Measurements from ENCODE around the gene HCFC1.
A peak's percentile ranks its signal among the peaks of the same experiment; 100 is the strongest.

HCFC1 gene

DNA sequence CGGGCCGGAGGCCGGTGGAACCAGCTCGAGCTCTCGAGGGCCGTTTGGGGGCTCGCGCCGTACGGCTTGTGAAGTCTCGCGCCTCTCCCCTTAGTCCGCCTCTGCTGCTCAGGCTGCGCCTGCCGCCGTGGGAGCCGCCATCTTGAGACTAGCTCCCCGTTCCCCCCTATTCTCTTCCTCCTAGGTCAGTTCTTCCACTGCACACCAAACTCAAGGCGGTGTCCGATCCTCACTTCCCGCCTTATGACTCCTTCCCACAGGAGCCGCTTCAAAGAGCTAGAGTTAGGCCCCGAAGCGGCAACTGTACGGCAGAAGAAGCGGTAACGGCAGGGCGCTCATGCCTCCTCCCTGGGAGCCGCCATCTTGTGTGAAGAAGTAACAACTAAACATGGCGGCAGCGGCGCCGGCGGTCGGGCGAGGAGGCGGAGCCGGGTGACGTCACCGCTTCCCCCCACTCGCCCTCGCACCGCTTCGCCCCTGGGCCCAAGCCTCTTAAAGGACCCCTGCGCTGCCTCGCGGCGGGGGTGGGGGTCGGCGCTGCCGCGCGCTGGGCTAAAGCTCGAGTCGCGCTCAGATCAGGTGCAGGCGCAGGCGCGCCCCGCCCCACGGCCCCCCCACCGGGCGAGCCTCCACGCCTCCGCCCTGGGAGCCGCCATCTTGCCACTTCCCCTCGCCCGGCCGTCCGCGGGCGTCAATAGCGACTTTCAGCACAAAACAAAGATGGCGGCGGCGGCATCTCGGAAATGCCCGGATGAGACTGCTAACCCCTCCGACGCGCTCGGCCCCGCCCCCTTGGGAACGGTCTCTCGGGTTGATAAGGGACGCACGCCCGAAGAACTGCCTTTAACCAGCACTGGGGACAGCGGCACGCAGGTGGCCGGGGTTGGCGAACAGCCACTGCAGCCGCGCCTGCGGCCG lies at the start of gene HCFC1:
Gene HCFC1, minus strand, starts transcription at position 369 of the 918 bp plus-strand sequence. CDS start 978 bp downstream, outside the sequence.
- DNase-seq = peak; percentile 89

DNA sequence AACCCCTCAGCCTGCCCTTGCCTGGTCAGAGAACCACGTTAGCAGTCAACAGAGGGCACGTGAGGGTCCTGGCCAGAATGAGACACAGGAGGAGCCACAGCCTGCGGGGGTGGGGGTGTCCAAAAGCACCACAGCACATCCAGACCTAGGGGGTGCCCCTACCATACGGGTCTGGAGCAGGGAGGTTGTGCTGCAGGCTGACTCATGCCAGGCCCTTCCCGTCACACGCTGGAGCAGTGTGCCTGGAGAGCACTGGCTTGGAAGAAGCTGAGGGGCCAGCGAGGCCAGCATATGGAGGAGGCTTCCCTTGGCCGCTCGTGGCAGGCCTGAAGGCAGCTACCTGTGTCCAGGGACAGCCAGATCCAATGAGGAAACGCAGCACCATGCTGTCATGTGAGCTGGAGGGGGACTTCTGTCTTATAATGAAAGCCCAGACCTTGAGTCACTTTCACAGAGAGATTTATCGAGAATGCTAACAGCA lies 49.6 kb upstream of the HCFC1 start:
- DNase-seq = peak; percentile 77

DNA sequence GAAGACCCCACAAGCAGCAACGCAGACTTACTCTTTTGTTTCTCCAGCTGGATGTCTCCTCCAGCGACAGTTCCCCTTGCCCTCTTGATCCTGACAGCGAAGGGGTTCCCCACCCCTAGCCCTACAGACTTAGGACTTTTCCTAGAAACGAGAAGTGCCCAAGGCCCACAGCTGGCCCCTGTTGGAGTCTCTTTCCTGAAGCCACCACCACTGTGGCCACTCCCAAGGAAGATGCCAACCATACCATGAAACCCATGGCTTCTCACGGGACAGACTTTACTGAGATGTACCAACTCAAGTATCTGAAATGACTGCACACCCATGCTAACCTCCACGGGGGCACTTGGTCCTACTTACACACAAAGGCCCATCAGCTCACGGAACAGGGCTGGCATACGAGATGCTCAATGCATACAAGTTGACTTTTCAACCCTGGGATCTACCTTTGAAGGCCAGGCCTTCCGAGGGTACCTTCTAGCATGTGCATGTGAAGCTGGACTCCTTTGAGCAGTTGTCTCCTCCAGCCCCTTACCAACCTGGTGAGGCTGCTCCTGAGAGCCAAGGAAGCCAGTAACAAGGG lies 49.0 kb upstream of the HCFC1 start:
- DNase-seq = peak; percentile 21

DNA sequence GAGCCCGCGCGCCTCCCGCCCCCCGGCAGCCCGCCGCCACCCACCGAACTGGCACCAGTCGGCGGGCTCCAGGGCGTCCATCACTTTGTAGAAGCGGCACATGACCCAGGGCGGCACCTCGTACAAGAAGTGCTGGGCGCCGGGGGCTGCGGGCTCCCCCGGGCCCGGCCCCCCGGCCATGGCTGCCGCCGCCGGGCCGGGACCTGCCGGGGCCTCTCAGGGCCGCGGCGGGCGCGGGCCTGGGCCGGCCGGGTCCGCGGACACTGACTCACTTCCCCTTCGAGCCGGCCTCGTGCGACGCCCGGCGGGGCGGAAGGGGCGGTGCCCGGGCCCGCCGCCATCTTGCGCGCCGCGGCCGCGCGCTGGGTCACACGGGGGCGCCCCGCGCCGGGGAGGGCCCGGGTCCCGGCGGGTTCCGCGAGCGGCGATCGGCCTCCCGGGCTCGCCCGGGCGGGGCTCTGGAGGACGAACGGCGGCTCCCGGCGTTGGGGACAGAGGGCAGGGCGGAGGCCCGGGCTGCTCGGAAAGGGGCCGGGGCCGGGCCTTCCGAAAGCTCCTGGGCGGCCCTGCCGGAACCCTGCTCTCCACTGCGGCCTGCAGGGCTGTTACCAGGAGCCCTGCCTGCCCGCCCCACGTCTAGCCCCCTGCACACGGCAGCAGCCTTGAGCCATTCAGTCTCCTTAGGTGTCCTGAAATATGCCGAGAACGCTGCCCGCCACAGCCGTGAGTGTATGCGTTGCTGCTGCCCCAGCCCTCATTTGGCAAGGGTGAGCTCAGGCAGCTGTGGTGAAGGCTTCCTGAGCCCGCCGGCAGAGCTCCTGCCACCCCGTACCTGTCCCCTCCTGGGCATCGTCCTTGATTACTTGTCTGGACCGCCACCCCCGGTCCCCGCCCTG lies 48.3 kb upstream of the HCFC1 start, which contains the start of gene IRAK1:
Gene IRAK1, minus strand, starts transcription at position 270 of the 896 bp plus-strand sequence. Its CDS starts 90 bp downstream, at position 180.
- DNase-seq = peak; percentile 61

DNA sequence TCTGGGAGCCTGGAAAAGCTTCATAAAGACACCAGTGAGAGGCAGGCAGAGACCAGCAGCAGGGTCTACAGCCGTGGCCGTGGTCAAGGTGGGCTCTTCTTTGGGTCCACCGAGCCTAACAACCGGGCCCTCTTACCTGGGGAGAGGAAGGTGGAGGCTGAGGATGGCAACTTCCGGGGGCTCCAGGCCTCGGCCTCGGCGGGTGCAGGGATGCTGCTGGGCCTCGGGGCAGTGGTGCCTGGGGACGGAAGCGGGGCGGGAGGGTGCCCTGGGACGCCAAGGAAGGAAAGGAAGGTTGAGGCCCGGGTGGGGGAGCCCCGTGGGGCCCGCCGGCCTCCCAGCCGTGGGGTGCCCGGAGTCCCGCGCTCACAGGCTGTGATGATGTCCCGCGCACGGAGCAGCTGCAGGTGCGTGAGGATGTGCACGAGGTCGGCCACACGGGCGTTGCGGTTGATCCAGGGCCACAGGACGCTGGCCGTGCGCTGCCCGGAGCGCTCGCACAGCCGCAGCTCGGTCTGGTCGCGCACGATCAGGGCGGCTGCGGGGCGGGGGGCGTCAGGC lies 47.5 kb upstream of the HCFC1 start:
- DNase-seq = peak; percentile 17

DNA sequence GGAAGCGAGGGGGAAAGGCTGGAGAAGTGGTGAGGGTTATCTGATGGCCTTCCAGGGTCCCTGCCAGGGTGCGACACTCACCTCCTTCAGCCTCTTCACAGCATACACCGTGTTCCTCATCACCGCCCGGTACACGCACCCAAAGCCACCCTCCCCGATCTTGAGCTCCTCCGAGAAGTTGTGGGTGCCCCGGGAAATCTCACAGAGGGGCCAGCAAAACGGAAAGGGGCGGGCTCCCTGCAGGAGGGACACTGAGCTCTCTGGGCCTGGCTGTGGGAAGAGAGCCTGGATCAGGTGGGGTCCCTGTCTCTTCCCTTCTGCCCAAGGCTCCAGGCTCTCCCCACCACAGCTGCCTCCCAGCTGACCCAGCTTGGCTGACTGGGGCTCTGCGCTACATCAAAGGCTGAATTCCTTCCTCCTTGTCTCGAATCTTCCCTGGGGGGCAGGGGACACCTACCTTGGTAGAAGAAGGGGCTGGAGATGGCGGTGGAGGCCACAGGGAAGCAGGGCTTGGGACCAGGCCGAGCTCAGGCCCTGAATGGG lies 47.0 kb upstream of the HCFC1 start:
- no peak for DNase-seq

DNA sequence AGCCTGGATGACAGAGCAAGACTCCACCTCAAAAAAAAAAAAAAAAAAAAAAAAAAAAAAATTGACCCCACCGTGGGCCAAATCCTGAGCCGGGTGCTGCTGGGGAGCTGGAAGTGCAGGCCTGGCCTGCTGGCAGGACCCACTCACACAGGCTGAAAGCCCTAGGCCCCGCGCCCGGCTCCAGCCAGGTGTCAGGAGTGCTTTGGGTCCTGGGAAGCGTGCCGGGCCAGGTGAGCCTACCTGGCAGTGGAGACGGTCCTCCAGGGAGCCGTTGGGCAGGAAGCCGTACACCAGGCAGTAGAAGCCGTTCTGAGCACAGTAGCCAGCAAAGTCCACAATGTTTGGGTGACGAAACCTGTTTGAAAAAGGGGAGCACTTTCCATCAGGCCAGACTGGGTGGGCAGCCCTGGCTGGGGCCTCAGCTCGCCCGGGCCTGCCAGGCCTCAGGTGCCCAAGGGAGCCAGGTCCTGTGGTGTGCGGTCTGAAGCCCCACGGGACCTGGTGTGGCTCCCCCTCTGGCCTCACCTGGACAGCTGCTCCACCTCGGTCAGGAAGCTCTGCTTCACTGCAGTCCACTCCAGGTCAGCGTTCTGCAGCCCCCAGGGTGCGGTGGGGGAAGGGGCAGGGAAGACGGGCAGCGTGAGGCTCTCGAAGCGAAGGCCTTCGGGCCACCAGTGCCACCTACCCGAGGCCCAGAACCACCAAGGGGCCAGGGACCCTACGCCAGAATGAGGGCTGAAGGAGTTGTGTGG lies 46.3 kb upstream of the HCFC1 start:
- DNase-seq = no peak

DNA sequence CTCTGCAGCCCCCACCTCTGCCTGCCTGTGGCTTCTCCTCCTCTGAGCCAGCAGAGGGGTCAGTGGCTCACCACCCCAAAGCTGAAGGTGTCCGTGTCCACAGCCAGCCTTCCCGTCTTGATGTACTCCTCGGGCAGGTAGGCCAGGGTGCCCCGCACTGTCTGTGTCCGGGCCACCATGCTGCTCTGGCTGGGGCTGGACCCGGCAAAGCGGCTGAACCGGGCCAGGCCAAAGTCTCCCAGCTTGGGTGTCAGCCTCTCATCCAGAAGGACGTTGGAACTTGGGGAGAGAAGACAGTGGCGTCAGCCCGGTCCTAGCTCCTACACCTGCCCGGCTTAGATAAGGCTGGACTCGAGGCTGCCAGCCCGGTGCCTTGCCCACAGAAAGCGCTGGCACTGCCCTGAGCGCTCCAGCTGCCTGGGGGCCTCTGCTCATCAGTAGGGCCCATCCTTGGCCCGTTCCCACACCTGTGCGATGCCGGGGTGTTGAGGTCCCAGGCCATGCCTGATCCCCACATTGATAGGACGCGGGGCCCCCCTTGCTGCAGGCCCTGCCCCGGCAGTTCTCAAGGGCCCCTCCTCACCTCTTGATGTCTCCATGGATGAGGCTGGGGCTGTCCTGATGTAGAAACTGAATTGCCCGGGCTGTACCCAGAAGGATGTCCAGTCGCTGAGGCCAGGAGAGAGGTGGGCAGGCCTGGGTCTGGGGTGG lies 44.9 kb upstream of the HCFC1 start:
- DNase-seq = no peak

DNA sequence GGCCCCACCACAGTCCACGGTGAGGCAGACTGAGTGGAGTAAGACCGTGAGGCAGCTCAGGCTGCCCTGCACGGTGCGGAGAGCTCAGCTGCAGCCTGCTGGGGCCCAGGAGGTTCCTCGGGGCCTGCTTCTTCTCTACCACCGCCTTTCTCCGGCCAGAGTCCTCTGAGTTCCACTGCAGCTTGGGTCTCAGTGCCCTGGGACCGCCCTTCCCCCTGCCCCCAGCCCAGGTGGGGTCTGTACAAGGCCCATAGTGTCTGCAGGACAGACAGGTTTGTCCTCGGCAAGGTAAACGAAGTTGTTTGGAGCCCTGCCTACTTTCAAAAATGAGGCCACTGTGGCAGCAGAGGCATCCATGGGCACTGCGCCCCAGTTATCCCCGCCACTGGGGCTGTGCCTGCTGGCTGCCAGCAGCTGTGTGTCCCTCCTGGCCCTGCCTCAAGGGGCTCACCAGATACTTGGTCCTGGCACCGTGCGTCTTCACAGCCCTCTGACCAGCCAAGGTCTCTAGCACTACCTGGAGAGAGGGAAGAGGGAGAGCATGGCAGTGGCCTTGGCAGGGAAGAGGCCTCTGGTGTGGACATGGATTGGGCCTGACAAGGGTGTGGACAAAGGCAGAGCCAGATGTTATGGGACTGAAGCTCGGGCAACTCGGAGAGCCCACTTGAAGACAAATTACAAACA lies 44.1 kb upstream of the HCFC1 start:
- DNase-seq = no peak

DNA sequence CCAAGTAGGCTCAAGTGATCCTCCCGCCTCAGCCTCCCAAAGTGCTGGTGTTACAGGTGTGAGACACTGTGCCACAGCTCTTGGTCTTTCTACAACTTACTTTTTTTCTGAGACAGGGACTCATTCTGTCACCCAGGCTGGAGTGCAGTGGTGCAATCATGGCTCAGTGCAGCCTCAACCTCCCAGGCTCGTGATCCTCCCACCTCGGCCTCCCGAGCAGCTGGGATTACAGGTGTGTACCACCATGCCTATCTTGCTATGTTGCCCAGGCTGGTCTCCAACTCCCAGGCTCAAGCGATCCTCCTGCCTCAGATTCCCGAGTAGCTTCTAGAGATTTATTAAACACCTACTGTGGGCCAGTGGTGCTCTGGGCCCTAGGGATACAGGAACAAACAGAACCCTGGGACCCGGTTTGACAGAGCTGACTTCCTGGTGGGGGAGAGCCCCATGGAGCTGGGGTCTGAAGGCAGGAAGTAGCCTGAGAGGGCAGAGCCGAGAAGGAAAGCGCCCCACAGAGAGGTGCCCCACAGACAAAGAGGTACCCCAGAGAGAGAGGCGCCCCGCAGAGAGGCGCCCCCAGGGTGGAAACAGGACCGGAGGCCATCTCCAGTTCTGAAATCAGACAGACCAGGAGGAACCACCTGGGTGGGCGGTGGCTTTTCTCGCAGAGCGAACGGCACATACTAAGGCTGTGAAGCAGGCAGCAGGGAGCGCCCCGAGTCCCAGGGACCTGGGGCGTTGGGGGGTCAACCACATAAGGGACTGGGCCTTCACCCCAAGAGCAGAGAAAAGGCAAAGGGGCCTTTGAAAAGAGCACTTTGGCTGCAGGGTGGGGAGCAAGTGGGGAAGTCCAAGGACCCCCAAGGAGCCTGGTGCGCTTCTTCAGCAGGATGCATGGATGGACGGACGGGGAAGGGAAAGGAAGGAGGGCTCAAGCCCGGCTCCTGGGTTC lies 43.1 kb upstream of the HCFC1 start:
- no peak for DNase-seq

DNA sequence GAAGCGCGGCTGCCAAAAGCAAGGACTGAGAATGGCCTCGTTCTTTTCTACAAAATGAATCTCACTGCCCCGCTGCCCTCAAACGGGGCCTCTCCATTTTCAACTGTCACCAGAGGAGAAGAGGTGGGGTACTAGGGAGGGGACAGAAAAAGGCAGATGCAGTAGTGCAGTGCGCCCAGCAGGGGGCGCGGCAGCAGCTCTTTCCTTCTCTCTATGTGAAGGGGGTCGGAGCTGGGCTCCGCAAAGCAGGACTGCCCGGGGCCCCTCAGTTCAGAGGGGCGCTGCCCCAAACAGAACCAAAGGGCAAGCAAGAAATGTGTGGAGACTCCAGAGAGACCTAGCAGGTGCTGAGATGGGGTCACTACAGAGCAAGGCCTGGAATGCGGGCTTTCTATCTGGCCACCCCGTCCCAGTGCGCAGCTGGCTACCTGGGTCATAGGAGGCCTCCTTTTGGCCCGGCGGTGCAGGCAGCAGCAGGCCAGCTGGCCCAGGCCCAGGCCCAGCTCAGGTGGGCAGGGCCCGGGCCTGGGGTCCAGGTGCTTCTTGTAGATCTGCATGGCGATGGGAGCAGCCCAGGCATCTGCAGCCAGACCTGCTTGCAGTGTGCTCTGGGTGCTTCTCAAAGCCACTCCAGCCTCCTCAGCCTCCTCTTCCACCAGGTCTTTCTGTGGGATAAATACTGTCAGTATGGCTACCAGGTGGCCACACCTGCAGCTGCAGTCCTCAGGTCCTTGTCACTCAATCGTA lies 42.2 kb upstream of the HCFC1 start:
- DNase-seq = peak; percentile 30

DNA sequence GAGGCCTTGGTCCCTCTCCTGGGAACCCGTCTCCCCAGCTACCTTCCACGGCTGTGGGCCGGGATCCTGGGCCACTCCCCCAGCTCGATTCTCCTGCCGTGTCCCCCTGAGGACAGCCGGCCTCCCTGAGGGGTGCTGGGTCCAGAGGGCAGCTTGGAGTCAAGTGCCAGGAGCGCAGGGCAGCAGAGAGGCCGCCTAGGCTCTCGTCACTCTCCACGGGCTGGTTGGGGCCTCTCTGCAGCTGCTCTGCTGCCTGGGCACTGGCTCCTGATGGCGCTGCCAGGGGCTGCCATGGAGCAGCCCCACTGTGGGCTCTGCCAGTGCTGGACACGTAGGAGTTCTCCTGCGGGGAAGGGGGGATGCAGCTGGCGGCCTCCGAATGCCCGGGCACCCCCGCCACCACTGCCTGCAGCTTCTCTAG lies 41.4 kb upstream of the HCFC1 start:
- DNase-seq = no peak

DNA sequence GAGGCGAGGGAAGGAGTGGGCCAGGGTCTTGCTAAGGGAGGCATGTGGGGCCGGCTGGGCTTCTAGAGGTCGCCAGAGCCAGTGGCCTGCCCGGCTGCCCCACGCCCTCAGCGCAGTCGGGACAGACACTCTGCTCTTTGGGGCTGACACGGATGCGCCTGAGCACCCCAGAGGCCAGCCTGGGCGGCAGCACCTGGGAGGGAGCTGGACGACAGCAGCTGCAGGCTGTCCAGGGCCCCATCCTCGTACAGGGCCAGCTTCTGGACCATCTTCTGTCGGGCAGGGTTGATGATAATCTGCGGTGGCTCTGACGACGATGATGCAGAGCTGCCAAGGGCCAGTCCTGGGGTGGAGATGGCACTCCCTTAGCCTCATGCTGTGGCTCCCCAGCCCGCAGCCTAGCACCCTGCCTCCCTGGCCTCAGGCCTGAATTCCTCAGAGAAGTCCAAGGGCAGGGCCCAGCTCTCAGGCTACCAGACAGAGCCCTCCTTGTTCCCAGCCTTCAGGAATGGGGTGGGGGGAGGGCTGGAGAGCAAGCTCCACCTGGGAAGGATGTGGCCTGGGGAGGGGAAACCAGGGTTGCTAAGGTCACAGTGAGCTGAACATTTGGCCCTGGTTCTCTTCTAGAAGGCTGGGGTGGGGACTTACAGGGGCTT lies 40.8 kb upstream of the HCFC1 start:
- no peak for DNase-seq

DNA sequence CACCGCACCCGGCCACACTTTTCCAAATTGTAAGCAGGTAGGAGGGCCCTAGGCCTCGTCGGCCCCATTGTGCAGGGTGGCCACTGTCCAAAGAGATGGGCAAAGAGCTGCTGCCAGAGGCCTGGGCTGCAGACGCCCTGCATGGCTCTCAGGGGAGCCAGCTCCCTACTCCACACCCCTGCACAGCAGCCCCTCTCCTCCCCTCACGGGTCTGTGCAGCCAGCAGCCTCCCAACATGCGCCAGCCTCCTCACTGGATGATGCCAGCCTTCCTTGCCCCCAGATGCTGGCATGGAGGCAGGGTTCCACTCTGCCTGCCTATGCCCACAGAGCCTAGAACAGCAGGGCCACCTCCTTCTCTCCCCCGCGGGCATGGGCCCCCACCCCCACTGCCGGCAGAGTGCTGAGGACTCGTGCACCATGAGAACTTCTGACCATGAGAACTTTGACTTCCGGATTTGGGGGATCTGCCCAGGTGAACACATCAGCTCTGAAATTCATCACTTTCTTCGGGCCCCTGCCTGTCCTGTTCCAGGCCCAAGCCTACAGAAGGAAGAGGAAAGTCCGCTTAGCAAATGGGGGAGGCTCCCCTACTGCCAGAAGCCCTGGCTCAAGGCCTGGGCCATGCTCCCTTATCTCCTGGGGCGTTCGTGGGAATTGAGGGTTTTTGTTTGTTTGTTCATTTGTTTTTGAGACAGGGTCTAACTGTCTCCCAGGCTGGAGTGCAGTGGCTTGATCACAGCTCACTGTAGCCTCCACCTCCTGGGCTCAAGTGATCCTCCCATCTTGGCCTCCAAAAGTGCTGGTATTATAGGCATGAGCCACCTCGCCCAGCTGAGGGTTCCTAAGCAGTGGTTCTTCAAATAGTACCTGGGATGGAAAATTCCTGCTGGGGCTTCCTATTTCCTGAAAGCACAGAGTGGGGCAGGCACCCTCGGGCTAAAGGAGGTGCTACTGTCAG lies 40.0 kb upstream of the HCFC1 start:
- DNase-seq = no peak

DNA sequence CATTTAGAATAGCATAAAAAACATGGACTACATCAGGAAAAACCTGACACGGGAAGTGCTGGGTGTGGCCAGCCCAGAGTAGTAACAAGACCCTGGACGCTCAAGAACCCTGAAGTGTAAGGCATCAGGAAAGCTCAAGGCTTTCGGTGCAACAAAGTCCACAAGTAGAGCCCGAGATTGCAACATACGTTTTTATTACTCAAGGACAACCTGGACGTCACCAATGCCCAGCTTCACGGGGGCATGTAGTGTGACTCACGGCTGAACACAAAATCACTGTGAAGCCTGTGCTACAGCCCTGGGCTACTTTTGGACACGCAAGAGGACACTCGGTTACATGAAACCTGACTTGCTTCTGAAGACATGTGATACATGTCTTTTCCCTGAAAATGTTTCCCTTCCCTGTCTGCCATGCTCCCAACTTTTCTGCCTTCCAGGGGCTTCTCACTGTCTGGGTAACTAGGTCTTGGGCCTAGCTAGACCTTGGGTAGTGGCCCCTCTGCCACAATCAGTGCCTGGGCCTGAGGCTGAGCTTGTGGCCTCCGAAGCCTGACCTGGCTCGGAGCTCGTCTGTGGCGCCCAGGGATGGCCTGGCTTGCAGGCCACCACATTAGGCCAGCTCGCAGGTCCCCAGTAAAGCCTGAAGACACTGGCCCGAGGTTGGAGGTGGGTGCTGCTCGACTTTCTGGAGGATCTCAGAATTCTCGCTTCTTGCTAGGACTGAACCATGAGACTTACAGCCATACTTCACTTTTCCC lies 38.9 kb upstream of the HCFC1 start:
- DNase-seq = no peak

DNA sequence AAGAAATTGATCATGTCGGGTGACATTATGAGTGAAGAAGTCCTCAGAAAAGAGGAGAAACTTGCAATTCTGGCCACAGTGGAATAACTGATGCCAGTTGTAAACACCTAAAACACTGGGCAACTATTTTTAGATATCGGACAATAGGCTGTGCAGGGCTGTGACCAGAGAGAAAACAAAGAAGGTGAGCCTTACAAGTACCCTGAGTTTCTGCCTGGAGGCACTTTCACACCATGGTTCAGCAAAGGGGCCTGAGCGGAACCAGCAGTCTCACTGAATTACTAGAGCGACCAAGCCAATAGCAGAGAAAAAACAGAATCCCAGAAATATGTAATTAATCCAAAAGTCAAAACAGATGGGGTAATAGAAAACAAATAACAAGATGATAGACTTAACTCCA lies 36.9 kb upstream of the HCFC1 start:
- DNase-seq = no peak
